Astrocyte of the spinal cord (primary cell): ENCODE measurements around the gene STUM.
A peak's percentile ranks its signal among the peaks of the same experiment; 100 is the strongest.

Source experiments
- DNase-seq: peaks from one replicate; pipeline ENCODE4 v3.0.0; 2011; ENCODE audit warnings: low read depth, low spot score
- H3K4me3 ChIP-seq: 2 replicates; pipeline ENCODE4 v1.5.1; 2011; ENCODE audit warnings: low read depth, mild to moderate bottlenecking, low read length, moderate library complexity
- in situ Hi-C: cut with HindIII; loops from 2 replicates; pipeline ENCODE4 v1.10.0; 2017; ENCODE audit warnings: low sequenced_read_pairs
- TF ChIP-seq, protein P1 (sequence below): IDR thresholded peaks from 2 replicates; pipeline ENCODE4 v1.5.1; 2012; ENCODE audit warnings: low read depth, mild to moderate bottlenecking, low read length, inconsistent platforms

The STUM gene

DNA sequence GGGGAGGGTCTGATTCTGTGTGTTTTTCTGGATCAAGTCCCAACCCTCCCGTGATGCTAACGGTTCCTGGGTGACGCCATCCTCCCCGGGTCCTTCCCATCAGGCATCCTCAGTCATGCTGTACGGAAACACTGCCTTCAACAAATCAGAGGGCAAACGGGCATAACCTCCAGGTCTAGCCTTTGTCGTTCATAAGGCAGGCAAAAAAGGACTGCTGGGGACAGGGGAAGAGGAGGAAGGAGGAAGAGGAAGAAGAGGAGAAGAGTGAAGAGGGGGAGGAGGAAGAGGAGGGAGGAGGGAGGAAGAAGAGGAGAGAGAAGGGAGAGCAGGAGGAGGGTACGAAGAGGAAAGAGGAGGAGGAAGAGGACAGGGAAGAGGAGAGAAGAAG lies 106.1 kb downstream of the STUM start:
- H3K4me3 ChIP-seq, result no peak overlapping the region
- in situ Hi-C loops, result no loop called here
- DNase-seq, result no peak

DNA sequence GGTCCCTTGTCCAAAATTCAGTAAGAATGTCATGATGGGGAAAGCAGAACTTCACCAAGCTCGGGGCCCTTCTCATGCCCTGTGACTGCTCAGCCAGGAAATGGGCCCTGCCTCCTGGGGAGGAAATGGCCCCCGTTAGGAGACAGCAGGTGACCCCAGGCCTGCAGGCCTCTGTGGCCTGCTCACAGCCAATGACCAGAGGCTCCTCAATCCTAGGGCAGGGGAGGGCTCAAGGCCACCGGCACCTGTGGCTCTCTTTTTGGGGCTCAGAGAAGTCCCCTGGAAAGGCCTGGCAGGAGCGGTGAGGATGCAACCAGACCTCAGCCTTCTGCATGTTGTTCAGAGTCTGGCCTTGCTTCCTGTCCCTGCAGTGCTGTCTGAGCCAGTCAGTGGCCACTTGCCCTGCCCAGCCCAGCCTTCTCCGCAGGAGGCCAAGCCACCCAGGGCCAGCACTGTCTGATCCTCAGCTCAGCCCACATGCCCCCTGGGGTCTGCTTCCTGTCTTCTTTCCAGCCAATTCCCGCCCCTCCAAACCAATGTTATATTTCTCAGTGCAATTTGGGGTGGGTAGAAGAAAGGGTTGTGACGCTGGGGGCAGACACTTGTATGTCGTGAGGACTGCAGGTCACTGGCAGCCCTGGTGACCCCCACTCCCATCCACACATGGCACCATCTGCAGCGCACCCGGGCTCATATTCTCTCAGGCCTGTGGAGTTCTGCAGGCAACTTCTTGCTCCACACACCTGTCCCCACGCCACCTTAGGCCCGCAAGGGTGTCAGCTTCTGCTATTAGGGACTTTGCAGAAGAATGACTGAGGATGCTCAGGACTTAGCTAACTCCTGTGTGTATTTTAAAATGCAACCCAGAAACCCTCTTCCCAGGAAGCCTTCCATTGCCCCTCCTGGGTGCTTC lies 106.9 kb downstream of the STUM start:
- TF ChIP-seq, protein P1, sequence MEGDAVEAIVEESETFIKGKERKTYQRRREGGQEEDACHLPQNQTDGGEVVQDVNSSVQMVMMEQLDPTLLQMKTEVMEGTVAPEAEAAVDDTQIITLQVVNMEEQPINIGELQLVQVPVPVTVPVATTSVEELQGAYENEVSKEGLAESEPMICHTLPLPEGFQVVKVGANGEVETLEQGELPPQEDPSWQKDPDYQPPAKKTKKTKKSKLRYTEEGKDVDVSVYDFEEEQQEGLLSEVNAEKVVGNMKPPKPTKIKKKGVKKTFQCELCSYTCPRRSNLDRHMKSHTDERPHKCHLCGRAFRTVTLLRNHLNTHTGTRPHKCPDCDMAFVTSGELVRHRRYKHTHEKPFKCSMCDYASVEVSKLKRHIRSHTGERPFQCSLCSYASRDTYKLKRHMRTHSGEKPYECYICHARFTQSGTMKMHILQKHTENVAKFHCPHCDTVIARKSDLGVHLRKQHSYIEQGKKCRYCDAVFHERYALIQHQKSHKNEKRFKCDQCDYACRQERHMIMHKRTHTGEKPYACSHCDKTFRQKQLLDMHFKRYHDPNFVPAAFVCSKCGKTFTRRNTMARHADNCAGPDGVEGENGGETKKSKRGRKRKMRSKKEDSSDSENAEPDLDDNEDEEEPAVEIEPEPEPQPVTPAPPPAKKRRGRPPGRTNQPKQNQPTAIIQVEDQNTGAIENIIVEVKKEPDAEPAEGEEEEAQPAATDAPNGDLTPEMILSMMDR, result no peak
- DNase-seq, result no peak
- no peak overlapping the region for H3K4me3 ChIP-seq
- in situ Hi-C loops, result no loop called here

More for the DNA sequence above, 106.1 kb downstream of the STUM start:
- TF ChIP-seq, protein P1, result no peak

DNA sequence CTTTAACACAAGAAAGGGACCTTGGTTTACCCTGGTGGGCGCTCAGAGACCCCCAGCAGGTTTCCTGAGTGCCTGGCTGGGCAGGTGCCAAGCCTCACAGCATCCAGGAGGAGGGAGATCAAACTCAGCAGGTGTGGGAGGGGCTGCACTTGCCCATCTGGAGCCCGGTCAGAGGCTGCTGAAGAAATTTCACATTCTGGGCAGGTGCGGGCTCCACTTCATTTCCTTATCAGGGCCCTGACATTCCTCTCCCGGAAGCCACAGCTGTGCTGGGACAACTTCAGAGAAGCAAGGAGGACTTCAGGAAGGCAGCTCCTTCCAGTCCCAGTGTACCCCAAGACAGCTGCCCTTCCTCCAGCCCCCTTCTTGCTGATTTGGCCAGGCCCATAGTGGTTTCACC lies 107.6 kb downstream of the STUM start:
- in situ Hi-C loops, result no loop called here
- TF ChIP-seq, protein P1, result no peak
- no peak overlapping the region for H3K4me3 ChIP-seq
- DNase-seq, result no peak

DNA sequence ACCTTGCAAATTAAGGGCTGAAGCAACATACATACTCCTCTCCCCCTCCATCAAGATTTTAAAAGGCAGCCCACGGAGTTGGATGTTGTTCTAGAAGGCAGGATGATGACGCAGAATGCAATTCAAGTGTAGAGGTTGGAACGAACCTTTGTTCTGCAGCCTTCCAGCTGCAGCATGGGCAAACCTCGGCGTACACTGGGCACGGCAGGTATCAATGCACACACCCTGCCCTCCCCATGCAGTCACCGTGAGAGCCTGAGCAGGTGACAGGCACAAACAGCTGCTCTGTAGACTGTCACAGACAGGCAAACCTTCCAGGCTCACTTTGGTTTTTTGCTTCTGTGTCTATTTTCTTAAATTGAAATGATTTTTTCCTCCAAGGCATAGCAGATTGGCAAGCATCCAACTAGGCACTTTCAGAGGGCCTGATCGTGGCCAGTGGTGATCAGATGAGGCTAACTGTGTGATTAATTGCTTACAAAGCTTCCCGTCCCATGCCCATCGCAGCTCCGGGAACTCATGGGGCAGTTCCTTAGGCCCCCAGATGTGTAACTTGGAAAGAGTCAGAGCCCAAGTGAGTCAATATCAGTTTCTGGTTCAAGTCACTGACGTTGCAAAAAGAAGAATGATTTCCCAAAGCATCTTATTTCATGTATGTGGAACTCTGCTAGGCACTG lies 108.2 kb downstream of the STUM start:
- TF ChIP-seq, protein P1, result no peak
- DNase-seq, result peak; percentile 83
- in situ Hi-C loops, result no loop called here
- no peak overlapping the region for H3K4me3 ChIP-seq

DNA sequence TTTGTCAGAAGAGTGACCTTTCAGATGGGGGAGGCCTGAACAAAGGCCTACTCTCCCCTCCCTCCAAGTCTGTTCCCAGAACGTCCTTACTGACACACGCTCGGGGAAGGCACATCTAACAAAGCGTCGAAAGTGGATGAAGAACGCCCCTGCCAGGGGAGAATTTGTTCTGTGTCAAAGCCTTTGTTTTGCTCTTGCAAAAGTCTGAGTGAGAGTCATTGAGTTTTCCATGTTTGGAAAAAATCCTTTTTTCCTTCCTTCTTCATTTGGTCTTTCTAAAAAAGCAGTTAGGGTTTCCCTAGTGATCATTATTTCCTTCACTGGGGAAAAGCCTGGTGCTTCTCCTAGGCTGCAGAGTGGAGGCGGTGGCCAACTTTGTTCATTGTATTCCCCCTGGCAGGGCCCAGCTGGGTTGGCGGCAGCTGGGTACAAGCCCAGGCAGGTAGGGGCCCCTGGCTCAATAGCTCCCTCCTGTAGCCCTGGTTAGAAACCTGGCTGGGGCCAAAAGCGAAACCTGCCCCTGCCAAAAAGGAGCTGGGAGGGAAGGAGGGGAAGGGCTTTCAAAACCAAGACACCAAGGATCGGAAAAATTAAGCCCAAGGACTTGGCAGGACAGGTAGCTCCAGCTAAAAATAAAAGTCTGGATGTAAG lies 109.5 kb downstream of the STUM start:
- no peak for DNase-seq
- TF ChIP-seq, protein P1, result no peak
- in situ Hi-C loops, result no loop called here
- H3K4me3 ChIP-seq, result no peak overlapping the region

DNA sequence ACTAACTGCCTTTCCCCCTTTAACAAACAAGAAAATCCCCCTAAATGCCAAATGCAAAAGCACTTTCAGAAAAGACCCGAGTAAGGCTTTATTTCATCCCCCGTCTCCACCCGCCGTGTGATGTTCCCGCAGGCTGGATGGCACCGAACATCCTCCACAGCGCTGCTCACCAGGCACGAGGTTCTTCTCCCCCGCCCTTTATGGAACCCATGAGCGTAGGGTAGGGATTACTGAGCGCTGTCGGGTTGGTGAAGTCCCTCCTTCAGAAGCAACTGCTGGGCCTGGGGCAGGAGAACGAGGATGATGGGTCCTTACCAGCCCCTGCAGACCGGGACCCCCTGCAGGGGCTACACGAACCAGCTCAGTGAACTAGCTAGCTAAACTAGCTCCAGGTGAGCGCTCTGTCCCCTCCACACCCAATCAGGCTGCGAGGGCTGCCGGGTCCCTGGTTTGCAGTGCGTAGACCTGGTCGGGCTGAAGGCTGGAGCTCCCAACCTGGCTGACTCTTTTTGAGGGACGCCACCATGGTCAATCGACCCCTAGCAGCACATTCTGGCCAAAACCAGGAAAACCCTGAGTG lies 110.1 kb downstream of the STUM start:
- no peak for DNase-seq
- TF ChIP-seq, protein P1, result no peak
- H3K4me3 ChIP-seq, result no peak overlapping the region
- in situ Hi-C loops, result no loop called here
